HepG2 (cell line): ENCODE data around the gene IL27RA. TPM values are rescaled to one million over a fixed set of nuclear protein-coding genes. Genes with fewer than 3 reads are reported as not detected.
A peak's percentile ranks its signal among the peaks of the same experiment; 100 is the strongest.

Experiments
- ATAD3A ChIP-seq: sonication (generic); formaldehyde crosslinking; IDR thresholded peaks from 2 replicates; pipeline ENCODE4 v1.4.0; 2020; ENCODE audit warnings: missing genetic modification reagents
- EED ChIP-seq: sonication (generic); formaldehyde crosslinking; IDR thresholded peaks from 2 replicates; pipeline ENCODE4 v1.5.0; 2020; ENCODE audit warnings: mild to moderate bottlenecking, missing genetic modification reagents
- FOSL1 ChIP-seq: sonication (generic); formaldehyde crosslinking; IDR thresholded peaks from 2 replicates; pipeline ENCODE4 v1.9.0; 2021; ENCODE audit warnings: missing genetic modification reagents, borderline replicate concordance
- IRX3 ChIP-seq: sonication (generic); formaldehyde crosslinking; IDR thresholded peaks from 2 replicates; pipeline ENCODE4 v1.8.1; 2023; ENCODE audit warnings: mild to moderate bottlenecking, low read depth, missing genetic modification reagents, borderline replicate concordance
- KDM6A ChIP-seq: IDR thresholded peaks from 2 replicates; pipeline ENCODE4 v1.6.1; 2016; ENCODE audit warnings: low read depth
- MAFK ChIP-seq, 2 experiments: IDR thresholded peaks in 1 of 2; conservative IDR thresholded peaks in 1 of 2; 2 replicates each; pipeline ENCODE4 v1.6.1; 2011; ENCODE audit warnings: improper control_type of control experiment in 2 of 2, low read length in 2 of 2
- MED1 ChIP-seq: sonication (generic); formaldehyde crosslinking; IDR thresholded peaks from 2 replicates; pipeline ENCODE4 v1.4.0; 2020; ENCODE audit warnings: missing genetic modification reagents
- NFE2 ChIP-seq: sonication (generic); formaldehyde crosslinking; IDR thresholded peaks from 2 replicates; pipeline ENCODE4 v1.4.0; 2020; ENCODE audit warnings: missing genetic modification reagents
- SNRNP70 ChIP-seq: fragments of 200-400 bp; formaldehyde crosslinking; IDR thresholded peaks from 2 replicates; pipeline ENCODE4 v1.6.1; 2017; ENCODE audit warnings: mild to moderate bottlenecking, low read depth, low read length, moderate library complexity
- THAP7 ChIP-seq: sonication (generic); formaldehyde crosslinking; IDR thresholded peaks from 2 replicates; pipeline ENCODE4 v1.8.1; 2023; ENCODE audit warnings: mild to moderate bottlenecking, missing genetic modification reagents
- TP53 ChIP-seq: sonication (generic); formaldehyde crosslinking; conservative IDR thresholded peaks from 2 replicates; pipeline ENCODE4 v1.4.0; 2020; ENCODE audit warnings: missing genetic modification reagents
- ZBTB14 ChIP-seq: sonication (generic); formaldehyde crosslinking; IDR thresholded peaks from 2 replicates; pipeline ENCODE4 v1.4.0; 2020; ENCODE audit warnings: missing genetic modification reagents
- ZBTB38 ChIP-seq: sonication (generic); formaldehyde crosslinking; IDR thresholded peaks from 2 replicates; pipeline ENCODE4 v1.5.1; 2020; ENCODE audit warnings: mild to moderate bottlenecking, missing genetic modification reagents
- ZNF142 ChIP-seq: sonication (generic); formaldehyde crosslinking; IDR thresholded peaks from 2 replicates; pipeline ENCODE4 v1.4.0; 2020; ENCODE audit warnings: missing genetic modification reagents
- ZNF251 ChIP-seq: sonication (generic); formaldehyde crosslinking; IDR thresholded peaks from 2 replicates; pipeline ENCODE4 v1.9.0; 2021; ENCODE audit warnings: mild to moderate bottlenecking, missing genetic modification reagents
- ZNF430 ChIP-seq: sonication (generic); formaldehyde crosslinking; IDR thresholded peaks from 2 replicates; pipeline ENCODE4 v1.9.0; 2021; ENCODE audit warnings: mild to moderate bottlenecking, missing genetic modification reagents
- ZNF564 ChIP-seq: sonication (generic); formaldehyde crosslinking; IDR thresholded peaks from 2 replicates; pipeline ENCODE4 v1.8.1; 2023; ENCODE audit warnings: mild to moderate bottlenecking, missing genetic modification reagents
- ZNF572 ChIP-seq: sonication (generic); formaldehyde crosslinking; IDR thresholded peaks from 2 replicates; pipeline ENCODE4 v1.5.1; 2020; ENCODE audit warnings: mild to moderate bottlenecking, missing genetic modification reagents
- ZNF674 ChIP-seq: sonication (generic); formaldehyde crosslinking; IDR thresholded peaks from 2 replicates; pipeline ENCODE4 v1.5.0; 2020; ENCODE audit warnings: low read depth, mild to moderate bottlenecking, missing genetic modification reagents
- ZNF883 ChIP-seq: sonication (generic); formaldehyde crosslinking; IDR thresholded peaks from 2 replicates; pipeline ENCODE4 v1.5.1; 2020; ENCODE audit warnings: mild to moderate bottlenecking, missing genetic modification reagents; ENCODE audit errors: not compliant biosample characterization
- ZSCAN29 ChIP-seq: sonication (generic); formaldehyde crosslinking; conservative IDR thresholded peaks from 2 replicates; pipeline ENCODE4 v1.4.0; 2020; ENCODE audit warnings: mild to moderate bottlenecking, missing genetic modification reagents
- polyA plus RNA-seq, 8 experiments: library from polyadenylated mRNA; depleted of rRNA in 3 of 8; stranded (reverse) in 7 of 8; unstranded in 1 of 8; fragments of >200 nt; fragmentation: Illumina TruSeq in 4 of 8; extraction: Trizol in 4 of 8; gene quantifications; 2 replicates each; pipeline versions ENCODE4 v1.2.1 to v1.2.3, GENCODE V29; 2011 to 2016; ENCODE audit warnings: low read depth in 4 of 8, missing spikeins in 1 of 8, mixed read lengths in 1 of 8; ENCODE audit not compliant: insufficient read depth in 1 of 8
- total RNA-seq, 5 experiments: library from RNA; depleted of rRNA; stranded (reverse); fragments of >200 nt; fragmentation: Illumina TruSeq; extraction: Trizol; gene quantifications; 2 replicates each; pipeline ENCODE4 v1.2.3, GENCODE V29; 2016; ENCODE audit warnings: low read depth in 1 of 5
- TF ChIP-seq, protein P1 (sequence below): sonication (generic); formaldehyde crosslinking; IDR thresholded peaks from 2 replicates; pipeline ENCODE4 v1.4.0; 2020; ENCODE audit warnings: missing genetic modification reagents, low read depth, mild to moderate bottlenecking, borderline replicate concordance

IL27RA gene
- total and polyA plus RNA-seq, 2 of the 13 experiments (the other 11 are each of a cell fraction or from before 2014, with no cell fraction given) = 3.5 to 8.1 TPM

- no peak for TF ChIP-seq MED1 (CRISPR knock-in tag)
- peak; percentile 91 for TF ChIP-seq ZNF883
- peak; percentile 95 for TF ChIP-seq EED (CRISPR knock-in tag)
- peak; percentile 80; the same call in 1 of the 2 replicates for TF ChIP-seq THAP7 (CRISPR knock-in tag)
- 0 out of 2 replicates have a peak, but pooled peaks have one; percentile 81 for TF ChIP-seq ATAD3A (CRISPR knock-in tag)
- TF ChIP-seq MAFK (conservative IDR thresholded peaks at IDR 0.05 in 1 of 2, IDR thresholded peaks at IDR 0.05 in 1 of 2; ENCODE audit: low read length in 2 of 2) = no peak
- TF ChIP-seq ZNF572 = no peak
- no peak for TF ChIP-seq ZSCAN29
- no peak for TF ChIP-seq SNRNP70
- TF ChIP-seq ZNF251 (CRISPR knock-in tag) = no peak
- no peak for TF ChIP-seq NFE2 (CRISPR knock-in tag)
- no peak for TF ChIP-seq KDM6A (CRISPR knock-in tag)
- no peak for TF ChIP-seq FOSL1
- TF ChIP-seq ZBTB14 (CRISPR knock-in tag) = no peak
- no peak for TF ChIP-seq ZNF564 (CRISPR knock-in tag)
- peak; percentile 24; the same call in 1 of the 2 replicates for TF ChIP-seq TP53 (CRISPR knock-in tag)
- TF ChIP-seq ZNF674 (CRISPR knock-in tag) = peak; percentile 90; the same call in 1 of the 2 replicates
- TF ChIP-seq ZBTB38 (CRISPR knock-in tag) = peak; percentile 71
- peak; percentile 92; the same call in 1 of the 2 replicates for TF ChIP-seq ZNF430 (CRISPR knock-in tag)
- TF ChIP-seq, protein P1, sequence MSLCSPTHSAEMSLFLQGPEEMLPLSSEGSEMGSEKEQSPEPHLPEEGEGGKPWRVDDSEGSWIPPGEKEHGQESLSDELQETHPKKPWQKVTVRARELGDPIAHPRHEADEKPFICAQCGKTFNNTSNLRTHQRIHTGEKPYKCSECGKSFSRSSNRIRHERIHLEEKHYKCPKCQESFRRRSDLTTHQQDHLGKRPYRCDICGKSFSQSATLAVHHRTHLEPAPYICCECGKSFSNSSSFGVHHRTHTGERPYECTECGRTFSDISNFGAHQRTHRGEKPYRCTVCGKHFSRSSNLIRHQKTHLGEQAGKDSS (CRISPR knock-in tag) = no peak
- TF ChIP-seq ZNF142 = peak; percentile 9; the same call in 1 of the 2 replicates
- TF ChIP-seq IRX3 (CRISPR knock-in tag) = peak; percentile 36; the same call in 1 of the 2 replicates
Observed at GRCh38 chr19:14006766-14007562, 24.6 kb upstream of the IL27RA start (continued).
